22Rv1 (cell line): ENCODE data around the gene RNU6-9.

Source experiments
- ZFX ChIP-seq: fragments of 450-650 bp; IDR thresholded peaks from 2 replicates; pipeline ENCODE4 v1.6.1; 2017; ENCODE audit warnings: antibody characterized with exemption, borderline replicate concordance
- TF ChIP-seq, protein P1 (sequence below): fragments of 450-650 bp; IDR thresholded peaks from 2 replicates; pipeline ENCODE4 v1.5.1; 2017; ENCODE audit warnings: mild to moderate bottlenecking

DNA sequence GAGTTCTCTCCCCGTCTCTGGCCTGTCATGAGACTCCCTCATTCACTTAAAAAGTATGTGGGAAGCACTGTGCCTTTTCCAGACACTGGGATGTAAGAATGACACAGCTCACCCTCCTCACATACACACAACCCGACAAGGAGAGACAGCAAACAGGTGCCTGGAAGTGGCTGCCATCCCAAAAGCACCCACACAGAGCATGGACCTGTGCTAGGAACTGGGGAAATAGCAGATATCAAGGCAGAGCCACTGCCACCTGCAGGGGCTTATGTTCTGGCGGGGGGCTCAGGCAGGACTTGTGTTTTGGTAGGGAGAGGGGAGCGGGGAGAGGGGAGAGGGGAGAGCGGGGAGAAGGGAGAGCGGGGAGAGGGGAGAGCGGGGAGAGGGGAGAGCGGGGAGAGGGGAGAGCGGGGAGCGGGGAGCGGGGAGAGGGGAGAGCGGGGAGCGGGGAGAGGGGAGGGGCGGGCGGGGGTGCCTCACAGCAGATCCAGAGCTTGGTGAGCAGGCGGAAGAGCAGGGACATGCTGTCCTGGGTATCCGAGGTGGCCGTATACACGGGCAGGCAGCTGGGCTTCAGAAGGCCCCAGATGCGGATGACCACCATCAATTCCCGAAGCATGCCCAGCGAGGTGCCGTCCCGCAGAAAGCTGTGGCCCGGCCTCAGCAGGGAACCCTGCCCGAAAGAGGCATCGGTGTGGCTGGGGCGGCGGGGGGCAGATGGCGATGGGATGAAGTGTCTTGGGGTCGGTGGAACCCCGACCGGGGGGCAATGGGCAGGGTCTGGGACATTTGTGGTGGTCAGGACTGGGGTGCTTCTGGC, 21.6 kb upstream of the RNU6-9 start:
- TF ChIP-seq, protein P1, sequence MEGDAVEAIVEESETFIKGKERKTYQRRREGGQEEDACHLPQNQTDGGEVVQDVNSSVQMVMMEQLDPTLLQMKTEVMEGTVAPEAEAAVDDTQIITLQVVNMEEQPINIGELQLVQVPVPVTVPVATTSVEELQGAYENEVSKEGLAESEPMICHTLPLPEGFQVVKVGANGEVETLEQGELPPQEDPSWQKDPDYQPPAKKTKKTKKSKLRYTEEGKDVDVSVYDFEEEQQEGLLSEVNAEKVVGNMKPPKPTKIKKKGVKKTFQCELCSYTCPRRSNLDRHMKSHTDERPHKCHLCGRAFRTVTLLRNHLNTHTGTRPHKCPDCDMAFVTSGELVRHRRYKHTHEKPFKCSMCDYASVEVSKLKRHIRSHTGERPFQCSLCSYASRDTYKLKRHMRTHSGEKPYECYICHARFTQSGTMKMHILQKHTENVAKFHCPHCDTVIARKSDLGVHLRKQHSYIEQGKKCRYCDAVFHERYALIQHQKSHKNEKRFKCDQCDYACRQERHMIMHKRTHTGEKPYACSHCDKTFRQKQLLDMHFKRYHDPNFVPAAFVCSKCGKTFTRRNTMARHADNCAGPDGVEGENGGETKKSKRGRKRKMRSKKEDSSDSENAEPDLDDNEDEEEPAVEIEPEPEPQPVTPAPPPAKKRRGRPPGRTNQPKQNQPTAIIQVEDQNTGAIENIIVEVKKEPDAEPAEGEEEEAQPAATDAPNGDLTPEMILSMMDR = no peak
- no peak for TF ChIP-seq ZFX
